Dermis blood vessel endothelial cell (primary cell): ENCODE results near the gene EGLN1. TPM values are rescaled to one million over a fixed set of nuclear protein-coding genes. Genes with fewer than 3 reads are reported as not detected.
"Not testable (repeated sequence)": the region's sequence is repeated elsewhere in the genome, so short reads cannot be mapped to it uniquely, and the experiment has no call there.

Experiments
- DNase-seq: peaks from one replicate; pipeline ENCODE4 v3.0.0; 2010
- total RNA-seq: library from RNA; depleted of rRNA; stranded (reverse); fragments of >200 nt; gene quantifications from 2 replicates; pipeline ENCODE4 v1.2.3, GENCODE V29; 2014

EGLN1 gene
- total RNA-seq, 1 donor from 2014 or later, result 129 TPM

DNA sequence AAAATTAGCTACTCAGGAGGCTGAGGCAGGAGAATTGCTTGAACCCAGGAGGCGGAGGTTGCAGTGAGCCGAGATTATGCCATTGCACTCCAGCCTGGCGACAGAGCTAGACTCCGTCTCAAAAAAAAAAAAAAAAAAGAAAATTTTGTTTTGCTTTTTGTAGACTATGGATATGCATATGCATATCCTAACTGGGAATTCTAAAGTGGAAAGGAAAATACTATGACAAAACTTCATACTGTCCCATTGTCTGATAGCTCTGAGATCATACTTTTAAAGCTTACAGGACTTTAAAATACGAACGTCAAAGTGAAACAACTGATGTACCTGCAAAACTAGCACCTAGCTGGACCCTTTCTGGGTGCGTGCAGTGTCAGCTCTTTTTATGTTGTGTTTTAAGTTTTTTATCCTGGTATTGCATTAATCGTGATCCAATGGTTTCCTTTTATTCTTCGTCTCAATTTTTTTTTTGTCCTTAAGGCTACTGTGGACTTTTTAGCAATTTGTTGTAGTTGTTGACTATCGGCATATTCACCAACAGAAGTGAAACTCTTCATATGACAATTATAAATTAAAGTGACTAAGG is 64.8 kb downstream of the EGLN1 start:
- no peak for DNase-seq

DNA sequence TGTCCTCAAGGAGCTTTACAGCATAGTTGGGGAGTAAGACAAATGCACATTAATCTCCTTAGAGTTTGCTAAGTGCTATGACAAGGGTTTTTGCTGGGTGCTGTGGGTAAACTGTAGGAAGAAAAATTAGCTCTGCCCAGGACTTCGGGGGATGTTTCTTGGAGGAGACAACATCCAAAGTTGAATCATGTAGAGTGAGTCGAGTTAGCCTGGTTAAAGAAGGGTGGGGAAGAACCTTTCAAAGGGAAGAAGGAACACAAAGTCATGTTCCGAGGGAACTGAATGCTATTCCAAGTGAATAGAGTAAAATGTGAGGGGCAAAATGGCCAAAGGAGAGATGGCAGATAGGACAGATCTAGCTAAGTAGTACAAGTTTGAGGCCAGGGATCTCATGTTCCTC is 66.9 kb downstream of the EGLN1 start:
- no peak for DNase-seq

GRCh38 chr1:231354330-231355020 is 67.6 kb downstream of the EGLN1 start:
- no peak for DNase-seq

DNA sequence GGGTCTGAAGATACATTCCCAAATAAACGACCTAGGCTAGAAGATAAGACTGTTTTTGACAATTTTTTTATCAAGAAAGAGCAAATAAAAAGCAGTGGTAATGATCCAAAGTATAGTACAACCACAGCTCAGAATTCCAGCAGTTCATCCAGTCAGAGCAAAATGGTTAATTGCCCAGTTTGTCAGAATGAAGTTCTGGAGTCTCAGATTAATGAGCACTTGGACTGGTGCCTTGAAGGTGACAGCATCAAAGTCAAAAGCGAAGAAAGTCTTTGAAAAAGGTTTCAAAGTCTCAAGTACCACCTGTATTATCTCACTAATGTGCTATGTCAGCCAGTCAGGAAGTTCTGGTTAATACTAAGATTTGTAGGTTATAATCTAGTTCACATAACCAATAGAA is 69.0 kb downstream of the EGLN1 start:
- no peak for DNase-seq

DNA sequence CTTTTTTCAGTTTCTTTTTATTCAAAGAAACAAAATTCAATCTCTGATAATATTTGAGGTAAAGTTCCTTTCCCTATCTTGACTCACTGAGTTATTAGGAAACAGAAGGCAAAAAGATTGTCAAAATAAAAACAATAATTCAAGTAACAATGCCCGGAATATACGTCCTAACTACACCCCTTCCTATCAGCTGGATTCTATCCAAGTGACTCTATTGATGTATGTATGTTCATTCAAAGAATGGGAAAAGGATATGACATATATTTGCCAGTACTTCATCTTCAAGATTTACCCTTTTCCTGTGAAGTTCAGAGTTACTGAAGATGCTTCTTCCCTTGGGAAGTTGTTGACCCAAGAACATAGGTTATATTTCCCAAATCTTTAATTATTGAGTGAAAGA is 70.3 kb downstream of the EGLN1 start:
- peak; percentile 95 for DNase-seq

- DNase-seq, result not testable (repeated sequence)
Observed at GRCh38 chr1:231348856-231349255, 73.2 kb downstream of the EGLN1 start.

GRCh38 chr1:231348442-231348841 is 73.6 kb downstream of the EGLN1 start:
- DNase-seq, result no peak

DNA sequence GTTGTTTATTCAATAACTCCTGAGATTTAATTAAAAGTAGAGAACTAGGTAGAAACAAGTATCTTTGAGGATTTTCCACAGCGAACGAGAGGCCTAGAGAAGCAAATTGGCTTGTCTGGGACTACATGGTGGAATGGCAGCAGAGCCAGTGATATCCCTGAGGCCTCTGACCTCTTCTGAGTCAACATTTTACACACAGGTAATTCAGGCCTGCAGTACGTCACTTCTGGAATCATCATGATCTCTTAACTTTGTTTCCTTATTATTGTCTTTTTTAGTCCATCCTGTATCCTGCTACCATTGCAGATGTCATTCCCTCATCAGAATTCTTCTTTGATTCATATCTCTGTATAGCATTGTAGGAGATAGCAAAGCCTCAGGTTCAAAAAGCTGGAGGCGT is 74.1 kb downstream of the EGLN1 start:
- DNase-seq, result no peak

DNA sequence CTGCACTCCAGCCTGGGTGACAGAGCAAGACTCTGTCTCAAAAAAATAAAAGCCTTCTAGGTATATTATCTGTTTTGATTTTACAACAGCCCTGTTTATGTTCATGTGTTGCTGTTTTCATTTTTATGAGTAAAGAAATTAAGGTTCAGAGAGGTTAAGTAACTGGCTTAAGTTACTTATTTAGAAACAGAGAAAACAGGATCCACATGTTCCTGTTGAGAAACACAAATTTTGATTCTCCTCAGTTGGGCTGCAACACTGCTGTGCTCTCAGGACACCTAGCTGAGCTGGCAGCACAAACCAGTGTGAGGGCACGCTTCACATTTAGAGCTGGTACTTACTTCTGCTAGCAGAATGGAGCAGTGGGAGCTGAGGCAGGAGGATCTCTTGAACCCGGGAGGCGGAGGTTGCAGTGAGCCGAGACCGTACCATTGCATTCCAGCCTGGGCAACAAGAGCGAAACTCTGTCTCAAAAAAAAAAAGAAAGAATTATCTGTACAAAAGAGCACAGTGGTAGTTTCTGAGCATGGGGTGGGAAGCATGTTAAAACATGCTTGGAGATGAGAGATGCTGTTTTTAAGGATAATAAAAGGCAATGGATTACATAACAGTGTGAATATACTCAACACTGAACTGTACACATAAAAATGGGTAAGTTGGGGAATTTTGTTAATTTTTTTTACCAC is 81.6 kb downstream of the EGLN1 start:
- no peak for DNase-seq

DNA sequence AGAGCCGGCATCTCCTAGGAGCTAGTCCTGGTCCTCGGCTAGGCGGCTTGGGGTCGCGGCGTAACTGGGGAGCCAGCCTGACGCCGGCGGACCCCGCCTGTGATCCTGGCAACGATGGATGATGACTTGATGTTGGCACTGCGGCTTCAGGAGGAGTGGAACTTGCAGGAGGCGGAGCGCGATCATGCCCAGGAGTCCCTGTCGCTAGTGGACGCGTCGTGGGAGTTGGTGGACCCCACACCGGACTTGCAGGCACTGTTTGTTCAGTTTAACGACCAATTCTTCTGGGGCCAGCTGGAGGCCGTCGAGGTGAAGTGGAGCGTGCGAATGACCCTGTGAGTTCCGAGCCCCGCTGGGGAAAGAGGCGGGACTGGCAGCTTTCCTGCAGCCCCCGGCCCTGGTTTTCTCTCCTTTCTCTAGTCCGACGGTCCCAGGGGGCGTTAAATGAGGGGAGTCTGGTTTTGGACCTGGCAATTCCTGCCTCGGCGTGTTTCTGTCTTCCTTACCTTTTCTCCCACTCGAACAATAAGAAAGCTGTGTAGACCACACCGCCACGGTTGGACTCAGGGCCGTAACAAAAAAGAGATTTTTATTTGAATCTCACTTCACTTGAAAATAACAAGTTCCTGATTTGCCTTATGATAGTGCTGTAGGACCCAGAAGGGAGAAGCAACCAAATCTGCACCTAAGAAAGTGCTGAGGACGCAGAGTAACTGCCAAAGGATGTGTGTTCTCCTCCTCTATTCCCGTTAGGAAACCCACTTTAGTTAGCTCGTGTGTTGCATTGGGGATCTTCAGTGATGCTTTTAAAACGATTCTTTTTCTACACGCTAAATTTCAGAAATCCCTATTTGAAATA is 83.6 kb downstream of the EGLN1 start, which contains the start of gene SPRTN:
Gene SPRTN, plus strand, starts transcription at position 24 of the 859 bp plus-strand sequence. Its CDS starts 91 bp downstream, at position 115.
- DNase-seq, result peak; percentile 34

DNA sequence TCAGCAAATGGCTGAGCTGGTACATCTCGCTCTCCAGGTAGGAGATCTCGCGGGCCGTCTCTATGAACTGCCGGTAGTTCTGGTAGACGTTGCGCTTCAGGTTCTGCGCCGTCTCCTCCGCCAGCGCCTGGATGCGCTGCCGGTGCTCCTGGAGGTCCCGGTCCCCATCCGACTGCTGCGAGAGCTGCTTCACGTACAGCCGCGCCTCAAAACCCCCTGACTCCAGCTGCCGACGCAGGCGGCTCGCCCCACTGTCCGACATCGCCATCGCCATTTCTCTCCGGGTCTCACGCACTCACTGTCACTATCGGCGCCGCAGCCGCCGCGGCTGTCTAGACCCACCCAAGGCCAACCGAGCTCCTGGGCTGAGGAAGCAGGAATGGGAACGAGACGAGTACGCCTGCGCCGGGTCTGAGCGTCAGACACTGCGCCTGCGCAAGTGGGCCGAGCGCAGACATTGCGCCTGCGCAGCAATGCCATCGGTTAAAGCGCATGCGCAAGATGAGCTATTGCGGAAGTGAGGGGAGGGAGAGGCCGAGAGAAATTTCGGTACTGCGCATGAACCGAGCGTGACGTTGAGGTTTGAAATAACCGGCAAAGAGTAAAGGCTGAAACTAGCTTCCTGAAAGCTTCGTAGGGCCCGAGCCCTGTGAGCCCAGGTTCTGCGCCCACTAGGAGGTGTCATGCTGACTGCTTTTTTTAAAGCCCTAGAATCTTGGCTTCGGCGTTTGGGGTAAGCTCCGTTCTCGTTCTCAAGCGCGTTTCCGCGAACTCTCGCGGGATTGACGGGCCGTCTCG is 84.4 kb downstream of the EGLN1 start, which contains the start of gene EXOC8:
Gene EXOC8, minus strand, starts transcription at position 381 of the 798 bp plus-strand sequence. Its CDS starts 107 bp downstream, at position 274.
- DNase-seq, result peak; percentile 98

DNA sequence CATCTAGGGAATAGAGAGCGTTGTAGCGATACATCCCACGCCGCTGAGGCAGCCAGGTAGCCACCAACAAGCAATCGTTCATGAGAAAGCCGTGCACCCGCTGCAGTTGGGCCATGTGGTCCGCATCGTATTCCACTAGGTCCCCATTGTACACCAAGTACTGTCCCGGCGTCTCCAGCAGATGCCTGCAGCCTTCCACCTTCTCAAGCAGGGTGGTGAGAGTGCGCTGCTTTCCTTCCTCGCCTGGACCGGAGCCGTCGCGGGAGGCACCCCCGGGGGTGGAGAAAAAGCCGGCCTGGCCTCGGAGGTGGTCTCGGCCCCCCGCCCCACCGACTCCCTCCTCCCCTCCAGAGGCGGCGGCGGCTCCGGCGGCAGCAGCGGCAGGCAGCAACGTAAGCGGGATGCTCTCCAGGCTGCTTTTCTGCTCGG is 85.0 kb downstream of the EGLN1 start:
- no peak for DNase-seq

DNA sequence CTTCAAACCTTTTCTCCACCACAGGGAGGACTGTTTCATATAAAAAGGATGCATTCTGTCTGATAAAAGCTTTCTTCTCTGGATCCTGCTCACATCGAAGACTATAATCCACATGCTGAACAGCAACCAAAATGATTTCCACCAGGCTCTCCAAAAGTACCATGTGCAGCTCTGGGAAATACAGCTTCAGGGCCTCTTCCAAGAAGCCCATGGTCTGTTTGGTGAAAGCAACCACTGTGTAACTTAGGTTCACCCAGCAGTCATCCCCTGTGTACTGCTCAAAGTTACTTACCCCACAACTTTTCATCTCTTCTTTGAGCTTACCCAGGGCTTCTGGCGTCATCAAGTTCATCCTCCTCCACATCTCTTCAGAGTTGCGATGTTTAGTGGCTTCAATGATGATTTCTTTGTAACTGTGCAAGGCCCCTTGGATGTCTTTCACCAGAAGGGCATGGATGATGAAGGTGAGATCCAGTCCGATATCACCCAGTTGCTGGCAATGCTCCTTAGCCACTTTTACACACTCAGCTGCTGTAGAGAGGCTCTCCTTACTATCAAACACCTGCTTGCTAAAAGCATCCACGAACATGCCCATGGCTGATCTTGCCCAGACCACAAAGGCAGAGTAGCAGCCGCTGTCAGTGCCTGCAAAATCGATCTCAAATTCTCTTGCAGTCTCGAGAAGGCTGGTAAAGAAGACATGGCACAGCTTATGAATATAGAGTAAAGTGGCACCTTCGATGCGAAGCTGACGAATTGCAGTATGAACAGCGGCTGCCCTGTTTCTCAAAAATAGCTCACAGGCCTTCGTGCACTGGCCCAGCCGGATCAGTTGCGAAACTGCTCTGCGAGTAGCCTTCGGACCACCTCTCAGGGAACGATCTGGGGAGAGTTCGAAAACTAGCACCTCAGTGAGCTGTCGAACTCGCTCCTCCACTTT is 86.2 kb downstream of the EGLN1 start:
- DNase-seq, result no peak

- no peak for DNase-seq
Observed at GRCh38 chr1:231334952-231335351, 87.1 kb downstream of the EGLN1 start.

DNA sequence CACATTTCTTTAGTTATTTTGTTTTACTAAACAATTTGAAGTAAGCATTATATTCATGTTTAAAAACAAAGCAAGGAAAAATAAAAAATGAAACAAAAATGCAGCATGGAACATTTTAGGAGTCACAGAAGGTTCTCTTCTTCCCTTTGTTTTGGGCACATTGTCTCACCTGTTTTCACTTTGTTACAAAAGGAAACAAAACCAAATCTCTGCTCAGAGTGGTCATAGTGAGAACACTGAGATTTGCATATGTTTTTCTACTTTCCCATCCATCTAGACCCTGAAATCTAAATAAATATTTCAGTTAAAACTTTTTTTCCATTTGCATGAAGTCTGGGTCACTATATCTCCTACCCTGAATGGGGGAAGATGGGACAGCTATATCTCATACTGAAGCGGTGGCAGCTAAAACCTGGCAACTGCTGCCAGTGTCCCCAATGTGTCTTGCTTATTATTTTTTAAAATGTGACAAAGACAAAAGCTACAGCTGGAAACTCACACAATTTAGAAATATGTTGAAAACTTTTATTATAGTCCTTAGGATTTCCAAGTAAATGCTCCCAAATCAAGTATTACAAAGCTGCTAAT is 87.9 kb downstream of the EGLN1 start:
- DNase-seq, result no peak

GRCh38 chr1:231332761-231333160 is 89.3 kb downstream of the EGLN1 start:
- DNase-seq, result no peak

DNA sequence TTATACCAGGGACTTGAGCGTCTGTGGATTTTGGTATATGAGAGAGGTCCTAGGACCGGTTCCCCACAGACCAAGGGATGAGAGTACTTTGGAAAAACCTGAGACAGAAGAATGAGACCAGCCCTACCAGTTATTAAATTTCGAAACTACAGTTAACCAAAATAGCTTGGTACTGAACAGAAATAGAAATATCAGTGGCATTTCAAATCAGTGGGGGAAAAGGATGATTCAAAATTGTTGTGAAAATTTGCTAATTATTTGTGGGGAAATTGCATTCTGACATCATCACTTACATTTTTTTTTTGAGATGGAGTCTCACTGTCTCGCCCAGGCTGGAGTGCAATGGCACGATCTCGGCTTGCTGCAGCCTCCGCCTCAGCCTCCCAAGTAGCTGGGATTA is 92.6 kb downstream of the EGLN1 start:
- DNase-seq, result no peak

GRCh38 chr1:231327617-231328016 is 94.5 kb downstream of the EGLN1 start:
- DNase-seq, result no peak

DNA sequence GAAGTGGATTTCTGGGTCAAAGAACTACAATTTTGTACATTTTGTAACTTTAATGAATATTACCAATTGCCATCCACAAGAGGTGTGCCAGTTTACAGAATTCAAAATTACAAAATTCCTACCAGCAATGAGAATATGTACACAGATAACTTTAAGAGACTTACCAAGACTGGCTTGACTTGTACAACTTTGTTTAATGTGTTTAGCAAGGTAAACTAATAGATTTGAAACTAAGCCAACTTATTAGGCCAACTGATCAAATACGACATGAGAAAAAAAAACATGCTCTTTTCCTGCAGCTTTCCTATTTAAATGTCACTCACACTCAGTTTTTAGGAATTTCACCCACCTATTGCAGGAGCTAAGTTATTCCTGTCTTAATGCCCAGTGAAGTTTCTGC is 95.8 kb downstream of the EGLN1 start:
- no peak for DNase-seq

- DNase-seq, result no peak
Observed at GRCh38 chr1:231324660-231325059, 97.4 kb downstream of the EGLN1 start.
